PC-3 (cell line): ENCODE measurements around the gene MN1. TPM values are rescaled to one million over a fixed set of nuclear protein-coding genes. Genes with fewer than 3 reads are reported as not detected.

Experiments
- ATAC-seq: fragments of 200-7000 bp; cut with Tn5 transposase; 2 replicates; pipeline ENCODE4 v1.9.1; 2020; ENCODE audit warnings: mild to moderate bottlenecking, moderate library complexity
- BruUV-seq: library from RNA; stranded (reverse); fragments of 400-500 nt; replicated peaks from 2 replicates; lab custom pipeline; 2021; lab: Mats Ljungman, UMichigan
- CTCF ChIA-PET: fragments of 300-600 bp; sonication (Branson Sonifier 250); formaldehyde crosslinking; loops from one replicate; lab custom pipeline; 2022; ENCODE audit warnings: antibody characterized with exemption; lab: Charles Lee
- POLR2A ChIA-PET: fragments of 300-600 bp; sonication (Branson Sonifier 250); formaldehyde crosslinking; loops from one replicate; lab custom pipeline; 2022; ENCODE audit warnings: antibody characterized with exemption; ENCODE audit not compliant: unreplicated experiment; lab: Charles Lee
- DNase-seq: peaks from one replicate; pipeline ENCODE4 v3.0.0-alpha.2; 2015
- H2AFZ ChIP-seq: fragments of 300-600 bp; sonication (generic); 2 replicates; pipeline ENCODE4 v1.6.0; 2016; ENCODE audit warnings: antibody characterized with exemption, low read length
- H3F3A ChIP-seq: fragments of 300-600 bp; sonication (generic); one replicate; pipeline ENCODE4 v1.6.0; 2017; ENCODE audit warnings: antibody characterized with exemption, low read length, control low read depth, mild to moderate bottlenecking; ENCODE audit not compliant: unreplicated experiment
- H3K27ac ChIP-seq: fragments of 300-600 bp; sonication (generic); 2 replicates; pipeline ENCODE4 v1.5.1; 2016; ENCODE audit warnings: mild to moderate bottlenecking, low read length
- H3K27me3 ChIP-seq: fragments of 300-600 bp; sonication (generic); 2 replicates; pipeline ENCODE4 v1.6.1; 2016; ENCODE audit warnings: low read length, mixed read lengths
- H3K36me3 ChIP-seq: fragments of 300-600 bp; sonication (generic); 2 replicates; pipeline ENCODE4 v1.6.1; 2016; ENCODE audit warnings: low read depth, mixed run types, low read length, mixed read lengths
- H3K4me1 ChIP-seq: fragments of 300-600 bp; sonication (generic); 2 replicates; pipeline ENCODE4 v1.5.1; 2016; ENCODE audit warnings: low read length; ENCODE audit not compliant: insufficient read depth
- H3K4me2 ChIP-seq: fragments of 300-600 bp; sonication (generic); 2 replicates; pipeline ENCODE4 v1.6.0; 2016; ENCODE audit warnings: low read length
- H3K4me3 ChIP-seq: fragments of 300-600 bp; sonication (generic); 2 replicates; pipeline ENCODE4 v1.5.1; 2016; ENCODE audit warnings: mild to moderate bottlenecking, low read length, mixed read lengths
- H3K79me2 ChIP-seq: fragments of 300-600 bp; sonication (generic); 2 replicates; pipeline ENCODE4 v1.6.1; 2017; ENCODE audit warnings: low read length, mixed read lengths
- H3K9ac ChIP-seq: fragments of 300-600 bp; sonication (generic); 2 replicates; pipeline ENCODE4 v1.6.0; 2016; ENCODE audit warnings: mild to moderate bottlenecking, low read length
- H3K9me2 ChIP-seq: fragments of 300-600 bp; sonication (generic); replicated peaks from 2 replicates; pipeline ENCODE4 v1.6.1; 2016; ENCODE audit warnings: mixed run types, low read length, mixed read lengths
- H3K9me3 ChIP-seq: fragments of 300-600 bp; sonication (generic); 2 replicates; pipeline ENCODE4 v1.6.1; 2016; ENCODE audit warnings: low read length, mixed read lengths
- H4K20me1 ChIP-seq: fragments of 300-600 bp; sonication (generic); 2 replicates; pipeline ENCODE4 v1.6.1; 2016; ENCODE audit warnings: low read length, mixed read lengths
- CTCF ChIP-seq: fragments of 300-600 bp; sonication (generic); conservative IDR thresholded peaks from 2 replicates; pipeline ENCODE4 v1.5.1; 2017; ENCODE audit warnings: antibody characterized with exemption, low read depth, mild to moderate bottlenecking, low read length
- EZH2 ChIP-seq: fragments of 300-600 bp; sonication (generic); IDR thresholded peaks from one replicate; pipeline ENCODE4 v1.6.1; 2017; ENCODE audit warnings: antibody characterized with exemption, mild to moderate bottlenecking, low read length; ENCODE audit not compliant: unreplicated experiment
- EZH2phosphoT487 ChIP-seq: fragments of 300-600 bp; sonication (generic); IDR thresholded peaks from 2 replicates; pipeline ENCODE4 v1.6.1; 2018; ENCODE audit warnings: mild to moderate bottlenecking, antibody characterized with exemption, low read length, borderline replicate concordance
- intact Hi-C: fragments of 100-400 bp; cut with micrococcal nuclease; formaldehyde crosslinking; loops from 2 replicates; pipeline ENCODE4 v1.9.0; 2023
- total RNA-seq: library from RNA; depleted of rRNA; stranded (reverse); fragments of >200 nt; gene quantifications from 2 replicates; pipeline ENCODE4 v1.2.3, GENCODE V29; 2014

The MN1 gene
- total RNA-seq, 1 experiment from 2014 or later: 2.7 TPM

GRCh38 chr22:27730641-27731433, 70.7 kb downstream of the MN1 start:
- no peaks in the 10 kb centered on the region for H4K20me1 ChIP-seq
- ChIA-PET POLR2A (no interaction called here), CTCF (no interaction called here)
- H3K4me1 ChIP-seq: peaks cover 10% of the 10 kb centered on the region; the same call in 1 of the 2 replicates
- H3K4me3 ChIP-seq: no peak overlapping the region
- H2AFZ ChIP-seq: no peak overlapping the region
- DNase-seq (no peak), ATAC-seq (no peak)
- TF ChIP-seq EZH2: no peak
- no peak for TF ChIP-seq CTCF
- TF ChIP-seq EZH2phosphoT487: no peak
- H3K36me3 ChIP-seq: no peaks in the 10 kb centered on the region
- BruUV-seq: no TSS peak
- H3K9me3 ChIP-seq: no peaks in the 10 kb centered on the region
- H3K27me3 ChIP-seq: no peaks in the 10 kb centered on the region
- intact Hi-C loops: no loop called here
- H3K4me2 ChIP-seq: no peak overlapping the region
- no peak overlapping the region for H3K27ac ChIP-seq
- no peaks in the 10 kb centered on the region for H3F3A ChIP-seq
- H3K9ac ChIP-seq: no peak overlapping the region
- H3K9me2 ChIP-seq: no peaks in the 10 kb centered on the region
- no peaks in the 10 kb centered on the region for H3K79me2 ChIP-seq

GRCh38 chr22:27729246-27729645, 72.3 kb downstream of the MN1 start:
- Histone ChIP-seq H3F3A (no peaks in the 10 kb centered on the region), H3K9ac (no peak overlapping the region), H3K9me3 (no peaks in the 10 kb centered on the region), H3K27me3 (no peaks in the 10 kb centered on the region), H3K4me1 (peaks cover 10% of the 10 kb centered on the region; the same call in 1 of the 2 replicates), H3K79me2 (no peaks in the 10 kb centered on the region), H3K36me3 (no peaks in the 10 kb centered on the region), H3K27ac (no peak overlapping the region), H2AFZ (no peak overlapping the region), H3K9me2 (no peaks in the 10 kb centered on the region), H4K20me1 (no peaks in the 10 kb centered on the region), H3K4me3 (no peak overlapping the region), H3K4me2 (no peak overlapping the region)
- BruUV-seq: no TSS peak
- intact Hi-C loops: no loop called here
- ATAC-seq: no peak; the same call in none of the 2 replicates
- CTCF ChIA-PET: no interaction called here
- TF ChIP-seq CTCF (no peak), EZH2 (no peak), EZH2phosphoT487 (no peak)
- POLR2A ChIA-PET: no interaction called here
- peak; percentile 39 for DNase-seq
